Measurements from ENCODE around the gene SYT9. TPM values are rescaled to one million over a fixed set of nuclear protein-coding genes. Genes with fewer than 3 reads are reported as not detected.

SYT9 gene
- total and polyA plus RNA-seq, 8 donors = 0.10 to 0.89 (median 0.31) TPM; not detected in 3

DNA sequence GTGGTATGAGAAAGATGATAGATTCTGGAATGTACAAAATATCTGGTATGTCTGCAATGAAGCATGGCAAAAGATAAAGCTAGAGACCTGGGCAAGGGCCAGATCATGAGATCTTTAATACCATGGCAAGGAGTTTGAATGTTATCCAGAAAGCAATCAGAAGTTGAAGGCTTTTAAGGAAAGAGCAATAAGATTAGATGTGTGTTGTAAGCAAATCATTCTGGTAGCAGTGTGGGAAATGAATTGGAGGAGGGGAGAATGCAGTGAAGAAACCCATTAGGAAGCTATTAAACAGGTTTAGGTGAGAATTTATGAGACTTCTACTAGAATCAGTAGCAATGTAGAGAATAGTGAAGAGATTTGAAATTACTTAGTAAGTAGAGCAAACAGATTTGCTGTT lies 32.2 kb upstream of the SYT9 start:
- Histone ChIP-seq H3K36me3 (no peaks in the 10 kb centered on the region), H3K4me3 (no peak overlapping the region), H3K4me1 (no peaks in the 10 kb centered on the region), H3K27ac (no peak overlapping the region), H3K27me3 (peaks cover 0 to 10% (median 0%) of the 10 kb centered on the region in 3 donors), H3K9me3 (no peaks in the 10 kb centered on the region)
- intact Hi-C loops (cut with DNase I; ENCODE audit: low total_unique reads) = no loop called here
- DNase-seq = no peak
- no peak for TF ChIP-seq EP300 (IDR thresholded peaks at IDR 0.05)
- no peak for TF ChIP-seq POLR2AphosphoS5 (IDR thresholded peaks at IDR 0.05)
- no peak for TF ChIP-seq POLR2A (IDR thresholded peaks at IDR 0.05)
- TF ChIP-seq, protein P1, sequence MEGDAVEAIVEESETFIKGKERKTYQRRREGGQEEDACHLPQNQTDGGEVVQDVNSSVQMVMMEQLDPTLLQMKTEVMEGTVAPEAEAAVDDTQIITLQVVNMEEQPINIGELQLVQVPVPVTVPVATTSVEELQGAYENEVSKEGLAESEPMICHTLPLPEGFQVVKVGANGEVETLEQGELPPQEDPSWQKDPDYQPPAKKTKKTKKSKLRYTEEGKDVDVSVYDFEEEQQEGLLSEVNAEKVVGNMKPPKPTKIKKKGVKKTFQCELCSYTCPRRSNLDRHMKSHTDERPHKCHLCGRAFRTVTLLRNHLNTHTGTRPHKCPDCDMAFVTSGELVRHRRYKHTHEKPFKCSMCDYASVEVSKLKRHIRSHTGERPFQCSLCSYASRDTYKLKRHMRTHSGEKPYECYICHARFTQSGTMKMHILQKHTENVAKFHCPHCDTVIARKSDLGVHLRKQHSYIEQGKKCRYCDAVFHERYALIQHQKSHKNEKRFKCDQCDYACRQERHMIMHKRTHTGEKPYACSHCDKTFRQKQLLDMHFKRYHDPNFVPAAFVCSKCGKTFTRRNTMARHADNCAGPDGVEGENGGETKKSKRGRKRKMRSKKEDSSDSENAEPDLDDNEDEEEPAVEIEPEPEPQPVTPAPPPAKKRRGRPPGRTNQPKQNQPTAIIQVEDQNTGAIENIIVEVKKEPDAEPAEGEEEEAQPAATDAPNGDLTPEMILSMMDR (IDR thresholded peaks at IDR 0.05) = no peak

DNA sequence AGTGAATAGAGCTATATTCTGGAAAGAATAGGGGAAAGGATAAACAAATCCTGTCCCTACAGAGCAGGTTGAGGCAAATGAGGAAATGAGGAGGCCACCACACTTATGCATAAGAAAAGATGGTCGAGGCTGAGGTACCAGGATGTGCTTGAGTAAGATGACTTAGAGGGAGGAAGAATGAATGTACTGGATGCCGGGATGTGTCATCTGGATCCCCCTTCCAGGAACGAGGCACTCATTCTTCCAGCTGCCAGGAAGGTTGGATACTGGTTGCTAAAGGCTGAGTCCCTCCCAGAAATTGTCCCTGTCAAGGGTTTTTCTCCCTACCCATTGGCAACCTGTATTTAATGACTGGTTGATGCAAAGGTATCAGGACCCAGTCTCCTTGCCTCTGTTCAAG lies 31.1 kb upstream of the SYT9 start:
- no peak for DNase-seq

DNA sequence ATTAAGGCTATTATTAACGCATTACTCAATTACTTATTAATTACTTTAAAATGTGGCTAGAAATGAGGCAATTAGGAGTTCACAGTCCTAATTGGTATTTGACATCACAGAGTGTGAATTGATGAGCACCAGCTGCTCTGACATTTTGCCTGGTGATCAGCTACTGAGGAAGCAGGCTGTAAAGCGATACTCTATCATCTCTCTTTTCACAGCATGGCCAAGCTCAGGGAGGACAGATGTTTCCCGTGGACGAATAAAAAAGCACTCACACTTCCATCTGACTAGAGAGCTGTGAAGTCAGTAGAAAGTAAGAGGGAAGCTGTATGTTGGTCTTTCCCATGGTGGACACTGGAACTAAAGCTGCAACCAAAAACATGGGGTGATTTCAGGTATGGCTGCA lies 29.1 kb upstream of the SYT9 start:
- H3K9me3 ChIP-seq = no peaks in the 10 kb centered on the region
- H3K4me3 ChIP-seq = no peak overlapping the region
- peaks cover 0 to 10% (median 0%) of the 10 kb centered on the region in 3 donors for H3K27me3 ChIP-seq
- no peak for TF ChIP-seq POLR2A (IDR thresholded peaks at IDR 0.05)
- no peak for TF ChIP-seq POLR2AphosphoS5 (IDR thresholded peaks at IDR 0.05)
- TF ChIP-seq, protein P1 (IDR thresholded peaks at IDR 0.05) = no peak
- no peak for TF ChIP-seq EP300 (IDR thresholded peaks at IDR 0.05)
- 50 to 65% (median 56%) methylated on average over 4 of the region's 4 CpGs for WGBS, 5 donors
- no peak for DNase-seq
- H3K36me3 ChIP-seq = no peaks in the 10 kb centered on the region
- no peak overlapping the region for H3K27ac ChIP-seq
- H3K4me1 ChIP-seq = no peaks in the 10 kb centered on the region
- intact Hi-C loops (cut with DNase I; ENCODE audit: low total_unique reads) = no loop called here

More for the DNA sequence above, 31.1 kb upstream of the SYT9 start:
- Histone ChIP-seq H3K36me3 (no peaks in the 10 kb centered on the region), H3K27me3 (peaks cover 0 to 10% (median 0%) of the 10 kb centered on the region in 3 donors), H3K4me1 (no peaks in the 10 kb centered on the region), H3K27ac (no peak overlapping the region), H3K4me3 (no peak overlapping the region), H3K9me3 (no peaks in the 10 kb centered on the region)
- WGBS, 5 donors = 42 to 60% (median 46%) methylated on average over 3 of the region's 3 CpGs
- TF ChIP-seq EP300 (IDR thresholded peaks at IDR 0.05) = no peak
- no peak for TF ChIP-seq POLR2AphosphoS5 (IDR thresholded peaks at IDR 0.05)
- TF ChIP-seq POLR2A (IDR thresholded peaks at IDR 0.05) = no peak
- TF ChIP-seq, protein P1 (IDR thresholded peaks at IDR 0.05) = no peak
- intact Hi-C loops (cut with DNase I; ENCODE audit: low total_unique reads) = no loop called here

DNA sequence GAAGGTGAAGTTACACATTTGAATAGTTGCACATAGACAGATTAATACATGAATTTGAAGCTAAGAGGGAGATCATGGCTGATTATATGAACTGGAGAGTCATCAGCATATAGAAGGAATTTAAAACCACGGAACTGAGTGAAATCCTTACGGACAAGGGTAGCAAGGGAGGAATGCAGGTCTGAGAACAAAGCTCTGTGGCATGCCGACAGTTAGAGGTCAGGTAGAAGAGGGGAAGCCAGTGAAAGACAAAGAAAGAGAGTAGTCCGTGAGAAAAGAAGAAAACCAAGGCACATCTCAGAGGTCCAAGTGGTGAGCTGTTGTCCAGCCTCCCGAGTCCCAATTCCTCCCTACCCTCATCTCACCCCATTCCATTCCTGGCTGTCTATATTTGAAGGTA lies 11.8 kb upstream of the SYT9 start:
- Histone ChIP-seq H3K4me3 (no peak overlapping the region), H3K9me3 (no peaks in the 10 kb centered on the region), H3K36me3 (no peaks in the 10 kb centered on the region), H3K4me1 (no peaks in the 10 kb centered on the region), H3K27me3 (peaks cover 0 to 23% (median 0%) of the 10 kb centered on the region in 3 donors), H3K27ac (no peak overlapping the region)
- 38 to 58% (median 41%) methylated on average over 5 of the region's 5 CpGs for WGBS, 5 donors
- intact Hi-C loops (cut with DNase I; ENCODE audit: low total_unique reads) = no loop called here
- no peak for DNase-seq
- TF ChIP-seq EP300 (IDR thresholded peaks at IDR 0.05) = no peak
- no peak for TF ChIP-seq POLR2A (IDR thresholded peaks at IDR 0.05)

DNA sequence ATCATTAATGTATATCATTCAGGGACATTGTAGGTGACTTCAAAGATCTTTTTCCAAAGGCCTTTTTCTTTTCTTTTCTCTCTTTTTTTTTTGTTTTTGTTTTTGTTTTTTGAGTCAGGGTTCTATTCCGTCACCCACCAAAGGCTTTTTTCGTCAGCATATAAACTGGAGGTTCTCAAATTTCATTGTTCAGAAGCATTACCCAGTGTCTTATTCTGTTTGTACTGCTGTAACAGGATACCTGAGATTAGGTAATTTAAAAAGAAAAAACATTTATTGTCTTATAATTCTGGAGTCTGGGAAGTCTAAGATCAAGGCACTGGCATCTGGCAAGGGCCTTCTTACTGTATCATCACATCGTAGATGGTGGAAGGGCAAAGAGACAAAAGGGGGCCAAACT lies 6.4 kb upstream of the SYT9 start:
- no peaks in the 10 kb centered on the region for H3K4me1 ChIP-seq
- 69 to 88% (median 77%) methylated on average over 3 of the region's 3 CpGs for WGBS, 5 donors
- H3K27ac ChIP-seq = no peak overlapping the region
- TF ChIP-seq, protein P1 (IDR thresholded peaks at IDR 0.05) = no peak
- TF ChIP-seq POLR2AphosphoS5 (IDR thresholded peaks at IDR 0.05) (no peak), POLR2A (IDR thresholded peaks at IDR 0.05) (no peak), EP300 (IDR thresholded peaks at IDR 0.05) (no peak)
- DNase-seq = no peak
- no peak overlapping the region for H3K4me3 ChIP-seq
- no peaks in the 10 kb centered on the region for H3K36me3 ChIP-seq
- H3K9me3 ChIP-seq = no peaks in the 10 kb centered on the region
- no peaks in the 10 kb centered on the region for H3K27me3 ChIP-seq
- intact Hi-C loops (cut with DNase I; ENCODE audit: low total_unique reads) = no loop called here

All from stomach (tissue), 9 donors.